Omental fat pad (tissue), 4 donors: Measurements from ENCODE around the gene ANKH. TPM values are rescaled to one million over a fixed set of nuclear protein-coding genes. Genes with fewer than 3 reads are reported as not detected.

Experiments
- ATAC-seq: fragments of 150-250 bp; one replicate; pipeline ENCODE4 v1.9.1; 2016; ENCODE audit warnings: mild to moderate bottlenecking, moderate library complexity; ENCODE audit not compliant: low FRiP score
- DNase-seq: peaks from one replicate; pipeline ENCODE4 v3.0.0-alpha.2; 2019; ENCODE audit warnings: low spot score
- CTCF ChIP-seq, 3 donors: fragments of 450-650 bp; IDR thresholded peaks; one replicate each; pipeline ENCODE4 v1.5.1; 2016 to 2017; ENCODE audit warnings: antibody characterized with exemption in 3 of 3, mild to moderate bottlenecking in 3 of 3, moderate library complexity in 2 of 3
- total RNA-seq, 4 donors: library from RNA; depleted of rRNA; stranded (reverse); fragments of >200 nt; gene quantifications; one replicate each; pipeline ENCODE4 v1.1.0, GENCODE V29; 2016

ANKH gene
- total RNA-seq, 4 donors from 2014 or later = 37.4 to 74.3 (median 39.2) TPM

DNA sequence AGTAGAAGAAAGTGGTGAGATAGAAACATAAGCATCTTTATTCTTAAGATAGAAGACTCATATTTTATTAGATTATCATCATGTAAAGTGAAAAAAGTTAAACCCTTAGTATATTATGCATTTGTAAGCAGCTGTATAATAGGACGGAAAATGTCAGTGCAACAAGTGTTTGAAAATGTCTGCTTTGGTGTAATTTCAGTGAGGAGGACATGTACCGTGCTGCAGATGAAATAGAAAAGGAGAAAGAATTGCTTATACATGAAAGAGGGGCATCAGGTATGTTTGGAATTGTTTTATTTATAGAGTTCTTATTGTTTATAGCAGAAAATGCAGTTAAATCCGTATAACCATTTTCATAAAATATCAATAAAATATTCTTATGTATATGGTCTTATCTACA is 198.1 kb downstream of the ANKH start:
- ATAC-seq (no peak), DNase-seq (no peak)
- no peak for TF ChIP-seq CTCF (IDR thresholded peaks at IDR 0.05)

GRCh38 chr5:14672484-14673394 is 198.8 kb downstream of the ANKH start:
- no peak for DNase-seq
- no peak for ATAC-seq
- no peak for TF ChIP-seq CTCF (IDR thresholded peaks at IDR 0.05)

DNA sequence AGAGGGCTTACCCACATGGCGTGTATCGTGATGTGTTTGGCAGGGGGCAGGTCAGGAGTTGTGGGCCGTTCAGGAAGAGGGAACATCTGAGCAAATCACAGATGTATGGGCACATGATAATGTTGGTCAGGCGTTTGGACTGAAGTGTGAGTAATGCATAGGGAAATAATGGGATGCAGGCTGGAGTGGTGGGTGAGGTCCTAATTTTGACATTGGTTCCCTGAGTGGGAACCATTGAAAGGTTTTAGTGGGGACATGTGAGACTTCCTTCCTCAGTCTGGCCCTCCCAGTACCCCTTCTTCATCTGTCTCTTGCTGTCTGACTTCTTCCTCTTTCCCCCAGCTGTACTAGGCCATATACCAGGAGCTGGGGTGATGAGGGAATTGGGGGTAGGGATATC is 199.5 kb downstream of the ANKH start:
- no peak for ATAC-seq
- no peak for TF ChIP-seq CTCF (IDR thresholded peaks at IDR 0.05)
- no peak for DNase-seq

- TF ChIP-seq CTCF (IDR thresholded peaks at IDR 0.05) = no peak
- DNase-seq = no peak
- no peak for ATAC-seq
These were observed 200.2 kb downstream of the ANKH start for GRCh38 chr5:14671414-14671813.

GRCh38 chr5:14669975-14670374 is 201.6 kb downstream of the ANKH start:
- ATAC-seq (no peak), DNase-seq (no peak)
- TF ChIP-seq CTCF (IDR thresholded peaks at IDR 0.05) = no peak

GRCh38 chr5:14669415-14669814 is 202.2 kb downstream of the ANKH start:
- no peak for DNase-seq
- TF ChIP-seq CTCF (IDR thresholded peaks at IDR 0.05) = no peak
- ATAC-seq = no peak

DNA sequence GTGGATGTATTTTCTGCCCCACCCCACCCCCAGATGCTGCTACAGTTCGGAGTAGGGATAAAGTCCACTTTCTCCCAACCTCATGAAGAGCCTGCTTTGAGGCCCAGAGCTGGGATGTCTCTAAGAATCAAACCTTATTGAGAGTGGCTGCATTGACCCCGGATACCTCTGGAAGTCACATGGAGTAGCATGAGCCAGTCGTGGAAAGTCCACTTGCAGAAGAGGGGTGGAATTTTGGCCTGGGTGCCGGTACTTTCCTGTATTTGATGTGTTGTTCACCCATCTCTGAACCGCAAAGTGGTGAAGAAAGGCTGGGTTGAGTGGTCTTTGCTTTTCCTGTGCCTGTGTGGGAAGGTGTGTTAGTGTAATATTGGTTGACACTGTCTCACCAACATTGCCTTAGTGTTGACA is 203.4 kb downstream of the ANKH start:
- DNase-seq (no peak), ATAC-seq (no peak)
- TF ChIP-seq CTCF (IDR thresholded peaks at IDR 0.05) = no peak
